NCI-H2196 (cell line): ENCODE data around the gene NT5DC4.
"Not testable (repeated sequence)": the region's sequence is repeated elsewhere in the genome, so short reads cannot be mapped to it uniquely, and the experiment has no call there.

Experiments used
- DNase-seq: peaks from one replicate; lab custom pipeline; 2025; ENCODE audit not compliant: unreplicated experiment; lab: John Stamatoyannopoulos, UW

NT5DC4 gene

DNA sequence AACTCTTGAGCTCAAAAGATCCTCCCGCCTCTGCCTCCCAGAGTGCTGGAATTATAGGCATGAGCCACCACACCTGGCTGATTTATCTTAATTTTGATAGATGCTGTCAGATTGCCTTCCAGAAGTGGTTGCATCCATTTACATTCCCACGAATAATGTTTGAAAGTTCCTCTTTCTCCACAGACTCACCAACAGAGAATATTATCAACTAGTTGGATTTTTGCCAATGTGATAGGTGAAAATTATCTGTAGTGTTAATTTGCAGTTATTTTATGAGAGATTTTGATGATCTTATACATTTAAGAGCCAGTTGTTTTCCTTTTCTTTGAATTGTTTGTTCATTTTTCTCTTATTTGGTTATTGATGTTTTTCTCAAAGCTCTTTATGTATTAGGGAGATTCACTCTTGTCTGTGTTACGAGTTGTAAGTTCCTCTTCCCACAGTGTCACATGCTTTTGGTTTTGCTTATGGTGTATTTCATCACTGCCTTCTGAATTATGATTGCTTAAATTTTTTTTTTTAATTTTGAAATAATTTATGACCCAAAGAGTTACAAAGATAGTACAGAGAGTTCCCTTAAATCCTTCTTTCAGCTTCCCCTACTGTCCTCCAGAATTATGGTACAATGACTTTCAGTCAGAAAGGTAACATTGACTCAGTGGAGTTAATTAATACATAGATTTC, 20.7 kb upstream of the NT5DC4 start:
- DNase-seq = no peak

GRCh38 chr2:112701052-112701451, 19.8 kb upstream of the NT5DC4 start:
- no peak for DNase-seq

- DNase-seq = no peak
Observed at GRCh38 chr2:112703684-112704083, 17.1 kb upstream of the NT5DC4 start.

GRCh38 chr2:112705575-112705974, 15.2 kb upstream of the NT5DC4 start:
- DNase-seq = no peak

DNA sequence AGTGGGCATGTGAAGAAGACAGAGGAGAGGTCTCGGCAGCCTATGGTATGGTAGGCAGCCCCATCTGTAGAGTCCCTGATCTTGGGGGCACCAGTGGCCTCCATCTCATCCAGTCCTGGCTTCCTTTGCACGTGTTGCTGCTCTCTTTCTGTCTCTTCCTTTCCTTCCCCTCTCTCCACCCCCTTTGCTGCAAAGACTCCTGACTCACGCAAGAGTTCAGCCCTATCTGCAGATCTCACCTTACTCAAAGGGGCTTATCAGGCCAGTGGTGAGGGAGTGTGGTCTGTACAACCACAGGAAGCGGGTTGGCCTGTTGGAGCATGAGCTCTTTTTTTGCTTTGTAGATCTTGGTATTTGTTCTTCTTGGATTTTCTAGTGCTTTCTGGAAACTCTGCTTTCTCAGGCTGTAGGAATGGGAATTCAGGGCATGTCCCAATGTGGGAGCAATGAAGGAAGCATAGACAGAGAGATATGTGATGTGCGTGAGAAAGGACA, 14.6 kb upstream of the NT5DC4 start:
- no peak for DNase-seq

DNA sequence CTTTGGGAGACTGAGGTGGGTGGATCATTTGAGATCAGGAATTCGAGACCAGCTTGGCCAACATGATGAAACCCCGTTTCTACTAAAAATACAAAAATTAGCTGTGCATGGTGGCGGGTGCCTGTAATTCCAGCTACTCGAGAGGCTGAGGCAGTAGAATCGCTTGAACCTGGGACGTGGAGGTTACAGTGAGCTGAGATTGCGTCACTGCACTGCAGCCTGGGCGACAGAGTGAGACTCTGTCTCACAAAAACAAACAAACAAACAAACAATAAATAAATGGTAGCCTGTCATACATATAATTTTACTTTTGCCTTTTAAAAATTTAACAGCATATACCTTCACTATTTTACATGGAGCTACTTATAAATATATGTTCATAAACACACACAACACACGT, 13.9 kb upstream of the NT5DC4 start:
- DNase-seq = not testable (repeated sequence)

GRCh38 chr2:112708968-112709367, 11.9 kb upstream of the NT5DC4 start:
- DNase-seq = no peak

DNA sequence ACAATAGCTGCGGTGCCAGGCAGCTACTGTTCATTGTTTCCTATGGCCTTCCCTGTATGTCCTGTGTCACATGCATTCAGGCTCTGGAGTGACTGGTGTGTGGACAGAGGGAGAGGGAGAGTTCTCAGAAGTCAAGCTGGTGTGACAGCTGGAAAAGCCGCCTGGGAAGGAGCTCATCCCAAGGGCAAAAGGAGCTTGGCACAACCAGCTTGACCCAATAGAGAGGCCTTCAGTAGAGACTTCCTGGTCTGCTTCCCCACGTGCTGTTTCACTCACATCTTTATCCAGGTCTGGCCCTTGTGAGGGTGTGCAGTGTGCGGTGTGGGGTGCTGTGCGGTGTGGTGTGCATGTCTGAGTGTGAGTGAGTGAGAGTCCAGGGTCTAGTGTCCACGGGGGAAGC, 11.1 kb upstream of the NT5DC4 start:
- DNase-seq = no peak

GRCh38 chr2:112710956-112711750, 9.7 kb upstream of the NT5DC4 start:
- DNase-seq = no peak

DNA sequence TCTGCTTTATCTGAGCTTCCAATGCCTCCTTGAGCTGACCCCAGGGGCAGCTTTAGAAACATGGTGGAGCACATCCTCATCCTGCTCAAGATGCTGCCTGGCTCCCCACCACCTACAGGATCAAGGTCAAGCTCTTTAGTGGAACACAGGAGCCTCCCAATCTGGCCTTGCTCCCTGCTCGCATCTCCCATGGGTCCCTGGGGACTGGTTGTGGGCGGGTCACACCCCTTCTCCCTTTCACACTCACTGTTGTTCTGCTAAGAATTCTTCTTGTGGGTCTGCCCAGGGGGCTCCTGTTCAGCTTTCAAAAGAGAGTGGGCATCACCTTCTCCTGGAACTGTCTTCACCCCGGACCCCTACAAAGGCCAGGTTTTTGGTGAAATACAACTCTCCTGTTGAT, 8.4 kb upstream of the NT5DC4 start:
- DNase-seq = no peak

- DNase-seq = no peak
Observed at GRCh38 chr2:112712903-112713584, 7.8 kb upstream of the NT5DC4 start.

- DNase-seq = no peak
Observed at GRCh38 chr2:112713585-112713925, 7.3 kb upstream of the NT5DC4 start.

- DNase-seq = no peak
Observed at GRCh38 chr2:112713926-112714325, 6.9 kb upstream of the NT5DC4 start.

GRCh38 chr2:112714331-112714730, 6.5 kb upstream of the NT5DC4 start:
- DNase-seq = no peak

- no peak for DNase-seq
Observed at GRCh38 chr2:112714836-112715631, 5.8 kb upstream of the NT5DC4 start.

DNA sequence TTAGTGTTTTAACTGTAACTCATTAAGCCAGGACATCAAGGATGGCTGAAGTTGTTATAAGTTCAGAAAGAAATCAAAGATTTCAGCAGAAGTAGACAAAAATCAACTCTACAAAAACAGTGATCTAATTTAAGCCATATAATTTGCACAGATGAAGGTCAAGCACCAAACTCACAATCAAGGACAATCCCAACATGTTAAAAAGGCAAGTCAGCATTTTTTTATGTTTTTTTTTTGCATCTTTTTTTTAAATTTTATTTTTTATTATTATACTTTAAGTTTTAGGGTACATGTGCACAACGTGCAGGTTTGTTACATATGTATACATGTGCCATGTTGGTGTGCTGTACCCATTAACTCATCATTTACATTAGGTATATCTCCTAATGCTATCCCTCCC, 4.7 kb upstream of the NT5DC4 start:
- not testable (repeated sequence) for DNase-seq

GRCh38 chr2:112716826-112717352, 3.9 kb upstream of the NT5DC4 start:
- DNase-seq = not testable (repeated sequence)

DNA sequence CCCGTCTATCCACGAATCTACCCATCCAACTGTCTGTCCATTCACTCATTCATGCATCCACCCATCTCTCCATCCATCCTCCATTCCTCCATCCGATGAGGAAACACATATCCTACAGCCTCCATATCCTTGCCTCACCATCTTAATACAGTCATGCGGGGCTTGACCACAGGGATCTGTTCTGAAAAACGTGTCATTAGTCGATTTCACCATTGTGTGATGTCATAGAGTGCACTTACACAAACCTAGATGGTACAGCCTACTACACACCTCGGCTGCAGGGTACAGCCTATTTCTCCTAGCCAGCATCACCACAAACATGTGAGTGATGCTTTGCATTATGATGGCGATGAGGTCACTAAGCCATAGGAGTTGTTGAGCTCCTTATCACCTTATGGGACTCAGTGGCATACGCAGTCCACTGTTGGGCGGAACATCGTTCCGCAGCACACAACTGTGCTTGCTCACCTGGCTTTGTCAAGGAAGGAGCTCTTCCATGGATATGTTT, 1.9 kb upstream of the NT5DC4 start:
- no peak for DNase-seq

- no peak for DNase-seq
Observed at GRCh38 chr2:112721819-112722522, 1.2 kb downstream of the NT5DC4 start.
